ENCODE results near the gene UXS1.

- no peak for TF ChIP-seq CTCF (IDR thresholded peaks at IDR 0.05)
- TF ChIP-seq POLR2A (IDR thresholded peaks at IDR 0.05), result no peak
- TF ChIP-seq POLR2AphosphoS5 (IDR thresholded peaks at IDR 0.05; ENCODE audit: insufficient read depth in 1 of 2, low read depth in 1 of 2), result no peak
These were observed 116.0 kb downstream of the UXS1 start for GRCh38 chr2:106078096-106078495.
